ENCODE measurements around the gene SSX5.
"Not testable (repeated sequence)": the region's sequence is repeated elsewhere in the genome, so short reads cannot be mapped to it uniquely, and the experiment has no call there.

The SSX5 gene

GRCh38 chrX:48196745-48197201, at the start of gene SSX5:
Gene SSX5, minus strand, starts transcription at chrX:48196795. Its CDS starts 1,437 bp downstream, at chrX:48195358.
- no peak for DNase-seq

GRCh38 chrX:48224196-48224595, 27.6 kb upstream of the SSX5 start:
- not testable (repeated sequence) for DNase-seq

- DNase-seq = not testable (repeated sequence)
These were observed 17.7 kb upstream of the SSX5 start for GRCh38 chrX:48214341-48214740.

- DNase-seq = not testable (repeated sequence)
These were observed 6.6 kb downstream of the SSX5 start for GRCh38 chrX:48190024-48190423.

- not testable (repeated sequence) for DNase-seq
These were observed 14.7 kb downstream of the SSX5 start for GRCh38 chrX:48181882-48182281.

GRCh38 chrX:48180811-48181210, 15.8 kb downstream of the SSX5 start:
- no peak for DNase-seq

GRCh38 chrX:48179691-48180090, 16.9 kb downstream of the SSX5 start:
- DNase-seq = no peak

GRCh38 chrX:48166322-48166721, 30.3 kb downstream of the SSX5 start:
- not testable (repeated sequence) for DNase-seq

GRCh38 chrX:48165241-48165640, 31.4 kb downstream of the SSX5 start:
- no peak for DNase-seq

GRCh38 chrX:48156014-48156413, 40.6 kb downstream of the SSX5 start:
- no peak for DNase-seq

GRCh38 chrX:48154796-48155195, 41.8 kb downstream of the SSX5 start:
- DNase-seq = no peak

- DNase-seq = no peak
These were observed 42.8 kb downstream of the SSX5 start for GRCh38 chrX:48153769-48154168.

- not testable (repeated sequence) for DNase-seq
These were observed 53.9 kb downstream of the SSX5 start for GRCh38 chrX:48142697-48143096.

GRCh38 chrX:48141810-48142508, 54.6 kb downstream of the SSX5 start:
- DNase-seq = not testable (repeated sequence)

GRCh38 chrX:48139076-48139475, 57.5 kb downstream of the SSX5 start:
- not testable (repeated sequence) for DNase-seq

Measured in activated effector memory CD4-positive, alpha-beta T cell treated with Interleukin-2 at 50 U/mL for 16 hours (primary cell).